NB4 (cell line): ENCODE data around the gene SPATA45.

Source experiments
- DNase-seq: peaks from one replicate; pipeline ENCODE4 v3.0.0; 2010; ENCODE audit warnings: low read depth
- H3K4me3 ChIP-seq: one replicate; pipeline ENCODE4 v1.5.1; 2011; ENCODE audit warnings: mild to moderate bottlenecking, low read depth, low read length, moderate library complexity
- CTCF ChIP-seq: IDR thresholded peaks from one replicate; pipeline ENCODE4 v1.5.1; 2012; ENCODE audit warnings: low read depth, low read length
- MAX ChIP-seq: IDR thresholded peaks from 2 replicates; pipeline ENCODE4 v1.6.1; 2011; ENCODE audit warnings: low read depth, low read length
- MYC ChIP-seq: IDR thresholded peaks from 2 replicates; pipeline ENCODE4 v1.6.1; 2011; ENCODE audit warnings: low read depth, low read length
- POLR2A ChIP-seq: IDR thresholded peaks from 2 replicates; pipeline ENCODE4 v1.6.1; 2011; ENCODE audit warnings: mild to moderate bottlenecking; ENCODE audit not compliant: insufficient read length; ENCODE audit errors: extremely low read depth

Gene SPATA45

GRCh38 chr1:212816567-212817278 is 30.7 kb downstream of the SPATA45 start:
- TF ChIP-seq POLR2A (no peak), MAX (no peak), MYC (no peak), CTCF (no peak)
- no peak overlapping the region for H3K4me3 ChIP-seq
- DNase-seq: no peak

- peak; percentile 37 for DNase-seq
- H3K4me3 ChIP-seq: no peak overlapping the region
- TF ChIP-seq CTCF (peak; percentile 16), POLR2A (no peak), MAX (no peak), MYC (no peak)
Observed at GRCh38 chr1:212814537-212815334, 32.7 kb downstream of the SPATA45 start.

GRCh38 chr1:212805767-212806166 is 41.7 kb downstream of the SPATA45 start:
- no peak for DNase-seq
- no peak overlapping the region for H3K4me3 ChIP-seq
- no peak for TF ChIP-seq CTCF
- no peak for TF ChIP-seq MYC
- no peak for TF ChIP-seq POLR2A
- no peak for TF ChIP-seq MAX

- TF ChIP-seq MYC (no peak), CTCF (no peak)
- no peak overlapping the region for H3K4me3 ChIP-seq
- no peak for DNase-seq
Observed at GRCh38 chr1:212797681-212798080, 49.8 kb downstream of the SPATA45 start.

GRCh38 chr1:212794561-212795014 is 52.9 kb downstream of the SPATA45 start:
- peak; percentile 88 for DNase-seq
- TF ChIP-seq POLR2A: no peak
- no peak for TF ChIP-seq MAX
- TF ChIP-seq CTCF: no peak
- TF ChIP-seq MYC: no peak
- peak overlapping the region; percentile 8 for H3K4me3 ChIP-seq
